OCI-LY3 (cell line): ENCODE data around the gene RFXAP.

Source experiments
- H2AFZ ChIP-seq: fragments of 200-600, 300-600 bp; shearing (Covaris generic); 2 replicates; pipeline ENCODE4 v1.6.0; 2014; ENCODE audit warnings: antibody characterized with exemption, low read depth, low read length
- H3K27ac ChIP-seq: fragments of 200-600, 300-600 bp; sonication (generic); 2 replicates; pipeline ENCODE4 v1.5.1; 2014; ENCODE audit warnings: mild to moderate bottlenecking, low read length, moderate library complexity, mixed read lengths
- H3K27me3 ChIP-seq: fragments of 200-600, 300-600 bp; sonication (generic); 2 replicates; pipeline ENCODE4 v1.6.1; 2014; ENCODE audit warnings: low read depth, low read length, mixed read lengths
- H3K36me3 ChIP-seq: fragments of 200-600, 300-600 bp; sonication (generic); replicated peaks from 2 replicates; pipeline ENCODE3; 2014; ENCODE audit warnings: low read depth, low read length, mixed read lengths
- H3K4me1 ChIP-seq: fragments of 300-600, 200-600 bp; sonication (generic); 2 replicates; pipeline ENCODE4 v1.6.1; 2014; ENCODE audit warnings: low read length, mixed read lengths
- H3K4me2 ChIP-seq: fragments of 200-600, 300-600 bp; sonication (generic); 2 replicates; pipeline ENCODE4 v1.6.1; 2014; ENCODE audit warnings: low read length, mixed read lengths
- H3K4me3 ChIP-seq: fragments of 300-600, 200-600 bp; sonication (generic); 2 replicates; pipeline ENCODE4 v1.5.1; 2014; ENCODE audit warnings: antibody characterized with exemption, mild to moderate bottlenecking, low read length, moderate library complexity
- H3K79me2 ChIP-seq: fragments of 300-600, 200-600 bp; shearing (Covaris generic); 2 replicates; pipeline ENCODE4 v1.6.1; 2014; ENCODE audit warnings: mild to moderate bottlenecking, low read length, mixed read lengths
- H3K9ac ChIP-seq: fragments of 300-600, 200-600 bp; shearing (Covaris generic); 2 replicates; pipeline ENCODE4 v1.6.0; 2014; ENCODE audit warnings: mild to moderate bottlenecking, low read length, moderate library complexity
- H3K9me3 ChIP-seq: fragments of 200-600, 300-600 bp; shearing (Covaris generic); 2 replicates; pipeline ENCODE4 v1.6.1; 2014; ENCODE audit warnings: low read length, mixed read lengths; ENCODE audit not compliant: insufficient read depth
- H4K20me1 ChIP-seq: fragments of 200-600, 300-600 bp; sonication (generic); 2 replicates; pipeline ENCODE4 v1.6.1; 2016; ENCODE audit warnings: low read length, mixed read lengths; ENCODE audit not compliant: insufficient read depth
- EZH2phosphoT487 ChIP-seq: fragments of 200-600 bp; shearing (Covaris generic); IDR thresholded peaks from 2 replicates; pipeline ENCODE4 v1.6.1; 2018; ENCODE audit warnings: antibody characterized with exemption, mixed run types, low read depth
- TF ChIP-seq, protein P1 (sequence below): fragments of 200-600, 300-600 bp; sonication (generic); IDR thresholded peaks from 2 replicates; pipeline ENCODE4 v1.5.1; 2014; ENCODE audit warnings: antibody characterized with exemption, low read length, low read depth

RFXAP gene

DNA sequence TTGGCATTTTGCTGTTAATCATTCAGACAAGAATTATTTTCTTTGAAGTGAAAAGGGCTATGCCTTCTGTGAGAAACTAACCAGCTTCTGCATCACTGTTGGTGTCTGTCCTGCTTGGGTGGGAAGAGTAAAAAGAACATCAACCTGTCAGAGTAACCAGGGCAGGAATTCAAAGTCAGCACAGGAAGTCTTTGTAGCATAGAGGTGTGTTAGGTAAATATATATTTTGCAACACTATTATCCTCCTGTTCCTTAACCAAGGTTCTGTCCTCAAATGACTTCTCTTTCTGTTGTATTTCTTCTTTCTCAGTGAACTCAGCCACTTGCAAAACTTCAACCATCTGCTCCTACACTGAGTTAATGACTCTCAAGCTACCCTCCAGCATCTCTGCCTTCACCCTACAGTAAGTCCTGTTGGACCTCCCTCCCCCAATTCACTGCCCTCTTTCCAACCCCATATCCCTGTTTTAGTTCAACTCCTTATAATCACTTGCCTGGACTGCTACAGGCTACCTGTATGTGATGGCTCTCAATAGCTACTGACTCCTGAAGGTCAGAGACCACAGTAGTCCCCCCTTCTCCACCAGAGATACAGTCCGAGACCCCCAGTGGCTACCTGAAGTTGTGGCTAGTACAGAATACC is 51.1 kb downstream of the RFXAP start:
- H3K9me3 ChIP-seq, result no peaks in the 10 kb centered on the region
- H3K9ac ChIP-seq, result no peak overlapping the region
- no peaks in the 10 kb centered on the region for H3K79me2 ChIP-seq
- H3K4me1 ChIP-seq, result no peaks in the 10 kb centered on the region
- TF ChIP-seq, protein P1, sequence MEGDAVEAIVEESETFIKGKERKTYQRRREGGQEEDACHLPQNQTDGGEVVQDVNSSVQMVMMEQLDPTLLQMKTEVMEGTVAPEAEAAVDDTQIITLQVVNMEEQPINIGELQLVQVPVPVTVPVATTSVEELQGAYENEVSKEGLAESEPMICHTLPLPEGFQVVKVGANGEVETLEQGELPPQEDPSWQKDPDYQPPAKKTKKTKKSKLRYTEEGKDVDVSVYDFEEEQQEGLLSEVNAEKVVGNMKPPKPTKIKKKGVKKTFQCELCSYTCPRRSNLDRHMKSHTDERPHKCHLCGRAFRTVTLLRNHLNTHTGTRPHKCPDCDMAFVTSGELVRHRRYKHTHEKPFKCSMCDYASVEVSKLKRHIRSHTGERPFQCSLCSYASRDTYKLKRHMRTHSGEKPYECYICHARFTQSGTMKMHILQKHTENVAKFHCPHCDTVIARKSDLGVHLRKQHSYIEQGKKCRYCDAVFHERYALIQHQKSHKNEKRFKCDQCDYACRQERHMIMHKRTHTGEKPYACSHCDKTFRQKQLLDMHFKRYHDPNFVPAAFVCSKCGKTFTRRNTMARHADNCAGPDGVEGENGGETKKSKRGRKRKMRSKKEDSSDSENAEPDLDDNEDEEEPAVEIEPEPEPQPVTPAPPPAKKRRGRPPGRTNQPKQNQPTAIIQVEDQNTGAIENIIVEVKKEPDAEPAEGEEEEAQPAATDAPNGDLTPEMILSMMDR, result no peak
- TF ChIP-seq EZH2phosphoT487, result no peak
- no peaks in the 10 kb centered on the region for H3K36me3 ChIP-seq
- peaks cover 23% of the 10 kb centered on the region for H3K27me3 ChIP-seq
- no peak overlapping the region for H3K4me3 ChIP-seq
- no peak overlapping the region for H3K4me2 ChIP-seq
- H2AFZ ChIP-seq, result no peak overlapping the region
- H3K27ac ChIP-seq, result no peak overlapping the region
- no peaks in the 10 kb centered on the region for H4K20me1 ChIP-seq

DNA sequence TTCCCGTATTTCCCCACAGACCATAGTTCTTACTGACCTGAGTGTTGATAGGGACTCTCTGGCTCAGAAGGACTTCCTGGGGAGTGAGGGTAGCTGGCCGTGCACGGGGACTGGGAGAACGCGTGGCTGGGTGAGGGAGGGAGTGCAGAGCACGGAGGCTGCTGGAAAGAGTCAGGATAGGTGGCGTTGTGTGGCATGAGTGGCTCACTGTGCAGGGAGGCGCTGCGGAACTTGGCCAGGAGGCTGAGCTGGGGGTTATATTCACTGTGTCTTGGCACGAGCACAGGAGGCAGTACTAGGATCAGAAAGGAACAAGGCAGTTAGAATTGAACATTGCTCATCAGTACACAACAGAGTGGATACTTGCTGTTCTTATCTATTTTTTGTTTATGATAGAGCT is 53.6 kb downstream of the RFXAP start:
- H3K36me3 ChIP-seq, result no peaks in the 10 kb centered on the region
- H3K9ac ChIP-seq, result no peak overlapping the region
- no peaks in the 10 kb centered on the region for H3K9me3 ChIP-seq
- H3K27ac ChIP-seq, result no peak overlapping the region
- no peak for TF ChIP-seq EZH2phosphoT487
- TF ChIP-seq, protein P1, result no peak
- no peaks in the 10 kb centered on the region for H3K79me2 ChIP-seq
- no peak overlapping the region for H3K4me2 ChIP-seq
- no peaks in the 10 kb centered on the region for H3K4me1 ChIP-seq
- H4K20me1 ChIP-seq, result no peaks in the 10 kb centered on the region
- no peak overlapping the region for H2AFZ ChIP-seq
- H3K4me3 ChIP-seq, result no peak overlapping the region
- H3K27me3 ChIP-seq, result peaks cover 3% of the 10 kb centered on the region; the same call in 1 of the 2 replicates

DNA sequence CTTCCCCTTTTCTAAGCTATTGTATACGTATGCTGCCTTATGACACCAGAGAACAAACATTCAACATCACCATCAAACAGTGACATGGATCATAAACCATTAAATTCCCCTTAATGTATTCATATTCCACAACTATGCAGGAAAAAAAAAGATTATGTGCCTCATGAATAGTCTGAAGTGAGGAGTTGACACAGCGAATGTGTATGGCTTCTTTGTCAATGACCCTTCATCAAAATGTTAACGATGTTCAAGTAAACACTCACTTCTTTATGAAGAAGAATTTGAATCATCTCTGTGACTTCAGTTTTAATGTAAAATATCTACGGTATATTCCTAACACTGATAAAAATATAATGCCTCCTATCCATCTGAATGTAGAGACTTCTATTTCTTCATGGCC is 56.4 kb downstream of the RFXAP start:
- Histone ChIP-seq H4K20me1 (no peaks in the 10 kb centered on the region), H3K79me2 (no peaks in the 10 kb centered on the region), H3K27me3 (no peaks in the 10 kb centered on the region), H3K4me3 (no peak overlapping the region), H3K4me1 (no peaks in the 10 kb centered on the region), H3K4me2 (no peak overlapping the region), H3K9ac (no peak overlapping the region), H3K36me3 (no peaks in the 10 kb centered on the region), H2AFZ (no peak overlapping the region), H3K27ac (no peak overlapping the region), H3K9me3 (no peaks in the 10 kb centered on the region)
- TF ChIP-seq EZH2phosphoT487, result no peak
- TF ChIP-seq, protein P1, result no peak

DNA sequence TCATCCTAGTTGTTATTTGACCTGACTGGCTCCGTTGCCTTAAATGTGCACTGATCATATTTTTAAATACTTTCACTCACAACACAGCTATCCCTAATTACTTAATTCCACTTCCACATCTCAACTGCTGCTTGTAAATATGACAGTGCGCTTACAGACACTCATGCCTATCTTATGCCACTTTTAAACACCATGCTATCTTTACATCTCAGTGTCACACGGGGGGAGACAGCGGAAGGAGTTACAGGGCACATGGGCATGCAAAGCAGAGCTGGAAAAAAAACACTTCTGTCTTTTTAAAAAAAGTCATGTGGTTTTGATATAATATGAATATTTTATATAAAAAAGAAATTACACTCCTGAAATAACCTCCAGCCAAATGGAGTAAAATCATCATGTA is 56.9 kb downstream of the RFXAP start:
- H3K9me3 ChIP-seq, result no peaks in the 10 kb centered on the region
- H3K36me3 ChIP-seq, result no peaks in the 10 kb centered on the region

More for the DNA sequence above, 56.9 kb downstream of the RFXAP start:
- TF ChIP-seq, protein P1, result no peak
- TF ChIP-seq EZH2phosphoT487, result no peak
- H2AFZ ChIP-seq, result no peak overlapping the region
- no peak overlapping the region for H3K4me3 ChIP-seq
- no peak overlapping the region for H3K9ac ChIP-seq
- H4K20me1 ChIP-seq, result no peaks in the 10 kb centered on the region
- no peaks in the 10 kb centered on the region for H3K27me3 ChIP-seq
- no peak overlapping the region for H3K27ac ChIP-seq
- no peak overlapping the region for H3K4me2 ChIP-seq
- H3K4me1 ChIP-seq, result no peaks in the 10 kb centered on the region
- no peaks in the 10 kb centered on the region for H3K79me2 ChIP-seq
